GM12875 (cell line): Measurements from ENCODE around the gene TAPT1.

ENCODE experiments used
- H3K4me3 ChIP-seq: one replicate; pipeline ENCODE4 v1.5.1; 2011; ENCODE audit warnings: low read depth, low read length, control low read depth
- TF ChIP-seq, protein P1 (sequence below): IDR thresholded peaks from 2 replicates; pipeline ENCODE4 v1.5.1; 2011; ENCODE audit warnings: low read depth, mild to moderate bottlenecking, control low read depth, inconsistent platforms, low read length, moderate library complexity, borderline replicate concordance; ENCODE audit not compliant: insufficient read depth

The TAPT1 gene

GRCh38 chr4:16257611-16258010 is 31.3 kb upstream of the TAPT1 start:
- H3K4me3 ChIP-seq = no peak overlapping the region

DNA sequence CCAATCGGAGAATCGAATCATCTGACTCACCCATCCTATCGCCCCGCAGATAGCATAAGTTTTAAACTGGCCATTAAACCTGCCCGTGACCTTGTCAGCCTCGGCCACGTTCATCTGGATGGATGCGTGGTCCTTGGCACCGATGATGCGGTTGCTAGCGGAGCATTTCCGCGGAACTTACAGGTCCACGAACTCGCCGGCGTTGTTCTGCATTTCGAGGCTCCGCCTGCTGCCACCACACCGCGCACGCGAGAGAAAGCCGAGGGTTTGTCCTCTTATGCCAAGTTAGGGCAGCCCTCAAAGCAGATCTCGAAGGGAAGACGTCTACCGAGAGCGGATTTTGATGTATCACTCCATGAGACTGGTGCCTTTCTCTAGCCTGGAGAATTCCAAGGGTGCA is 30.1 kb upstream of the TAPT1 start:
- no peak overlapping the region for H3K4me3 ChIP-seq
- TF ChIP-seq, protein P1, sequence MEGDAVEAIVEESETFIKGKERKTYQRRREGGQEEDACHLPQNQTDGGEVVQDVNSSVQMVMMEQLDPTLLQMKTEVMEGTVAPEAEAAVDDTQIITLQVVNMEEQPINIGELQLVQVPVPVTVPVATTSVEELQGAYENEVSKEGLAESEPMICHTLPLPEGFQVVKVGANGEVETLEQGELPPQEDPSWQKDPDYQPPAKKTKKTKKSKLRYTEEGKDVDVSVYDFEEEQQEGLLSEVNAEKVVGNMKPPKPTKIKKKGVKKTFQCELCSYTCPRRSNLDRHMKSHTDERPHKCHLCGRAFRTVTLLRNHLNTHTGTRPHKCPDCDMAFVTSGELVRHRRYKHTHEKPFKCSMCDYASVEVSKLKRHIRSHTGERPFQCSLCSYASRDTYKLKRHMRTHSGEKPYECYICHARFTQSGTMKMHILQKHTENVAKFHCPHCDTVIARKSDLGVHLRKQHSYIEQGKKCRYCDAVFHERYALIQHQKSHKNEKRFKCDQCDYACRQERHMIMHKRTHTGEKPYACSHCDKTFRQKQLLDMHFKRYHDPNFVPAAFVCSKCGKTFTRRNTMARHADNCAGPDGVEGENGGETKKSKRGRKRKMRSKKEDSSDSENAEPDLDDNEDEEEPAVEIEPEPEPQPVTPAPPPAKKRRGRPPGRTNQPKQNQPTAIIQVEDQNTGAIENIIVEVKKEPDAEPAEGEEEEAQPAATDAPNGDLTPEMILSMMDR = no peak

More at GRCh38 chr4:16257611-16258010, 31.3 kb upstream of the TAPT1 start:
- TF ChIP-seq, protein P1 = no peak

DNA sequence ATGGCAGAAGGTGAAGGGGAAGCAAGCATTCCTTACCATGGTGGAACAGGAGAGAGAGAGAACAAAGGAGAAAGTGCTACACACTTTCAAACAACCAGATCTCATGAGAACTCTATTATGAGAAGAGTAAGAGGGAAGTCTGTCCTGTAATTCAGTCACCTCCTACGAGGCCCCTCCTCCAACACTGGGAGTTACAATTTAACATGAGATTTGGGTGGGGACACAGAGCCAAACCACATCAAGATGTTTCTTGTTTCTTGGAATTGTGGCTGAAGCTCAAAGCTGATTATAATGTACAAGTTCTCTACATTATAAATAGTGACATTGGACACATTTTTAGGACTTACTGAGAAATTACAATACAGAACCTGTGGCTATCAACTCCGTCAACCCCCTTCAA is 29.5 kb upstream of the TAPT1 start:
- TF ChIP-seq, protein P1 = no peak
- no peak overlapping the region for H3K4me3 ChIP-seq

GRCh38 chr4:16253127-16253960 is 27.1 kb upstream of the TAPT1 start:
- TF ChIP-seq, protein P1 = no peak

GRCh38 chr4:16250661-16251365 is 24.5 kb upstream of the TAPT1 start:
- TF ChIP-seq, protein P1 = no peak
- no peak overlapping the region for H3K4me3 ChIP-seq

More at GRCh38 chr4:16253127-16253960, 27.1 kb upstream of the TAPT1 start:
- no peak overlapping the region for H3K4me3 ChIP-seq

DNA sequence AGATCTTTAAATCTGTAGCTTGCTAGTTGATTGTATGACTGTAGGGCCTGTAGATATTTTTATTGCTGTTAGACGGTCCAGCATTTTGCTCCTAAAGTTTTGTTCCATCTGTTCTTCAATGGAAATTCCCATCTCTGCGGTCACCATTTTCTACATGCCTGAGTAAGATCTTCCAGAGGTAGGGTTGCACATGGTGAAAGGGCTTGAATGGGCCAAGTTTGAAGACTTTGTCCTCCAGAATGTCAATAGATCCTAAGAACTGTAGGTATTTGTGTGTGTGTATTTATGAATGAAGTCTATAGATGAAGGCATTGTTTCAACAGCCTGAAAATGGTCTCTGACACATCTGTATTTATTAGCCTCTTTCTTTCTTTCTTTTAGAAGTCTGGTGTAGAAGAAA is 22.3 kb upstream of the TAPT1 start:
- TF ChIP-seq, protein P1 = no peak
- no peak overlapping the region for H3K4me3 ChIP-seq
